Tibial nerve (tissue), 4 donors: ENCODE measurements around the gene AGPS. TPM values are rescaled to one million over a fixed set of nuclear protein-coding genes. Genes with fewer than 3 reads are reported as not detected.

Experiments used
- DNase-seq, 2 donors: peaks; one replicate each; pipeline ENCODE4 v3.0.0-alpha.2; 2019; ENCODE audit warnings: low spot score in 2 of 2
- H3K27ac ChIP-seq, 4 donors: fragments of 200-600 bp; sonication (generic) in 3 of 4; one replicate each; pipeline ENCODE4 v1.5.1; 2017 to 2019; ENCODE audit warnings: mild to moderate bottlenecking in 1 of 4
- H3K27me3 ChIP-seq, 2 donors: fragments of 200-600 bp; sonication (generic) in 1 of 2; one replicate each; pipeline versions ENCODE4 v1.5.1 to v1.6.0; 2017 to 2019
- H3K36me3 ChIP-seq, 3 donors: fragments of 200-600 bp; sonication (generic); one replicate each; pipeline ENCODE4 v1.5.1; 2018 to 2019
- H3K4me1 ChIP-seq, 4 donors: fragments of 200-600 bp; sonication (generic) in 3 of 4; one replicate each; pipeline ENCODE4 v1.5.1; 2017 to 2019
- H3K4me3 ChIP-seq, 4 donors: fragments of 200-600 bp; sonication (generic) in 3 of 4; one replicate each; pipeline ENCODE4 v1.5.1; 2017 to 2019; ENCODE audit warnings: mild to moderate bottlenecking in 1 of 4, moderate library complexity in 1 of 4
- H3K9me3 ChIP-seq, 4 donors: fragments of 200-600 bp; sonication (generic) in 3 of 4; one replicate each; pipeline ENCODE4 v1.5.1; 2017 to 2019
- CTCF ChIP-seq, 5 experiments: fragments of 200-600 bp in 3 of 5; fragments of 450-650 bp in 2 of 5; sonication (generic) in 3 of 5; IDR thresholded peaks; one replicate each; pipeline ENCODE4 v1.5.1; 2016 to 2019; ENCODE audit warnings: antibody characterized with exemption in 5 of 5, mild to moderate bottlenecking in 3 of 5, moderate library complexity in 2 of 5
- EP300 ChIP-seq, 2 donors: sonication (generic); formaldehyde crosslinking; IDR thresholded peaks; one replicate each; pipeline ENCODE4 v1.6.1; 2017; ENCODE audit warnings: antibody characterized with exemption in 2 of 2, mild to moderate bottlenecking in 1 of 2
- POLR2A ChIP-seq, 2 donors: fragments of 450-650 bp; IDR thresholded peaks; one replicate each; pipeline ENCODE4 v1.6.1; 2017; ENCODE audit warnings: antibody characterized with exemption in 2 of 2, mild to moderate bottlenecking in 2 of 2, moderate library complexity in 2 of 2
- WGBS, 2 donors: methylation state at CpG; one replicate each; pipeline ENCODE4 v1.1.5; 2018; 5-methylcytosine and 5-hydroxymethylcytosine counted together
- total RNA-seq, 4 donors: library from RNA; depleted of rRNA; stranded (reverse); fragments of >200 nt; gene quantifications; one replicate each; pipeline ENCODE4 v1.1.0, GENCODE V29; 2016

The AGPS gene
- total RNA-seq, 4 donors from 2014 or later, result 33.9 to 47.9 (median 40.1) TPM

DNA sequence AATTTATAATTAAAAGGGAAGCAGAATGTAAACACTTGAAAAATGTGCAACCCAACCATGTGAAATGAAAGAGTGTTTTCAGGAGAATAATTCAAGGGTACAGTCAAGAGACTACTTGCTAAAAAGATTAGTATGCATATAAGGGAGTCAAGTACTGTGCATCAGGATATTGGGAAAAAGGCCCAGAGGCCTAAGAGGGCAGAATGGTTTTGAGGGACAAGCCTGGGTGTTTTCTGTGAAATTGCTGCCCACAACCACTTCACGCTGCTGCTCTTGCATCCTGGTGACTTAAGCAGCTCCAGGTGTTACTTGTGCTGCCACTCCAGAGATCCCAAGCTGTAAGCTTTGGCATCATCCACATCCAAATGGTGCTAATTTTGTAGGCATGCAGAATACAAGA lies 165.2 kb downstream of the AGPS start:
- DNase-seq, result no peak
- Histone ChIP-seq H3K4me1 (peaks cover 0 to 5% (median 0%) of the 10 kb centered on the region in 4 donors), H3K9me3 (no peaks in the 10 kb centered on the region), H3K4me3 (no peak overlapping the region), H3K27ac (no peak overlapping the region), H3K36me3 (no peaks in the 10 kb centered on the region), H3K27me3 (no peaks in the 10 kb centered on the region)
- no peak for TF ChIP-seq POLR2A (IDR thresholded peaks at IDR 0.05)
- TF ChIP-seq EP300 (IDR thresholded peaks at IDR 0.05), result no peak
- TF ChIP-seq CTCF (IDR thresholded peaks at IDR 0.05), result no peak
- 100% methylated on average over 1 of the region's 1 CpG for WGBS, 2 donors

GRCh38 chr2:177559638-177560037 lies 167.1 kb downstream of the AGPS start:
- WGBS, 2 donors, result 93 to 96% methylated on average over 2 of the region's 2 CpGs
- no peaks in the 10 kb centered on the region for H3K36me3 ChIP-seq

GRCh38 chr2:177568390-177568789 lies 175.8 kb downstream of the AGPS start:
- H3K27me3 ChIP-seq, result no peaks in the 10 kb centered on the region
- H3K4me3 ChIP-seq, result no peak overlapping the region
- no peak overlapping the region for H3K27ac ChIP-seq
- no peaks in the 10 kb centered on the region for H3K9me3 ChIP-seq
- peaks cover 0 to 10% (median 2%) of the 10 kb centered on the region in 4 donors for H3K4me1 ChIP-seq
- no peak for DNase-seq
- no peak for TF ChIP-seq POLR2A (IDR thresholded peaks at IDR 0.05)
- no peak for TF ChIP-seq CTCF (IDR thresholded peaks at IDR 0.05)
- no peak for TF ChIP-seq EP300 (IDR thresholded peaks at IDR 0.05)
- 59 to 70% methylated on average over 1 of the region's 1 CpG for WGBS, 2 donors
- H3K36me3 ChIP-seq, result no peaks in the 10 kb centered on the region

More at GRCh38 chr2:177559638-177560037, 167.1 kb downstream of the AGPS start:
- no peak for TF ChIP-seq EP300 (IDR thresholded peaks at IDR 0.05)
- TF ChIP-seq POLR2A (IDR thresholded peaks at IDR 0.05), result no peak
- TF ChIP-seq CTCF (IDR thresholded peaks at IDR 0.05), result no peak
- H3K27me3 ChIP-seq, result no peaks in the 10 kb centered on the region
- H3K4me1 ChIP-seq, result no peaks in the 10 kb centered on the region
- DNase-seq, result no peak
- no peaks in the 10 kb centered on the region for H3K9me3 ChIP-seq
- no peak overlapping the region for H3K27ac ChIP-seq
- H3K4me3 ChIP-seq, result no peak overlapping the region

GRCh38 chr2:177568893-177569292 lies 176.3 kb downstream of the AGPS start:
- no peak for DNase-seq
- no peak overlapping the region for H3K27ac ChIP-seq
- 78 to 86% methylated on average over 5 of the region's 5 CpGs for WGBS, 2 donors
- H3K36me3 ChIP-seq, result no peaks in the 10 kb centered on the region
- H3K4me1 ChIP-seq, result peaks cover 0 to 10% (median 2%) of the 10 kb centered on the region in 4 donors
- TF ChIP-seq EP300 (IDR thresholded peaks at IDR 0.05) (no peak), POLR2A (IDR thresholded peaks at IDR 0.05) (no peak)
- no peaks in the 10 kb centered on the region for H3K27me3 ChIP-seq
- H3K4me3 ChIP-seq, result no peak overlapping the region
- no peaks in the 10 kb centered on the region for H3K9me3 ChIP-seq

DNA sequence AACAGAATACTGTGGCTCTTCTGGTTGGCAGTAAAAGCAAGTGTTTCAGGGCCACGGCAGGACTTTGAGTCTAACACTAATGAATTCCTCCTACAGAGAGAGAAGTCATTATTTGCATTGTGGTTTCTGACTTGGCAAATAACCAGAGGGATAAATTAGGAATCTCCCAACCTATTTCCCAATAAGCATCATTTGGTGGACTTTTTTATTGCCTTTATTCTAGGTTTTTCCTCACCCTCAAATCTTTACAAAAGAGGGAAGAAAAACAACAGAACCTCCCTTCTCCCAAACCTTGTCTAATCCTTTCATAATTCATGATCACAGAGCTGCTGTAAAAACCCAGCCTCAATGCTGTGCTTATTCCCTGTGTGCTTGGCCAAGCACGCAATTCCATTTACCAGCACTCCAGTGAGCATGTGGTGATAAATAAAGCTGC lies 179.7 kb downstream of the AGPS start:
- no peak overlapping the region for H3K4me3 ChIP-seq
- no peak overlapping the region for H3K27ac ChIP-seq
- H3K4me1 ChIP-seq, result peaks cover 0 to 10% (median 2%) of the 10 kb centered on the region in 4 donors
- DNase-seq, result no peak
- TF ChIP-seq EP300 (IDR thresholded peaks at IDR 0.05) (no peak), CTCF (IDR thresholded peaks at IDR 0.05) (no peak), POLR2A (IDR thresholded peaks at IDR 0.05) (no peak)
- WGBS, 2 donors, result 32 to 50% methylated on average over 2 of the region's 2 CpGs
- H3K9me3 ChIP-seq, result no peaks in the 10 kb centered on the region
- H3K36me3 ChIP-seq, result no peaks in the 10 kb centered on the region
- no peaks in the 10 kb centered on the region for H3K27me3 ChIP-seq

- no peak for DNase-seq
- Histone ChIP-seq H3K4me1 (peaks cover 0 to 10% (median 2%) of the 10 kb centered on the region in 4 donors), H3K9me3 (no peaks in the 10 kb centered on the region), H3K4me3 (no peak overlapping the region), H3K27ac (no peak overlapping the region), H3K27me3 (no peaks in the 10 kb centered on the region), H3K36me3 (no peaks in the 10 kb centered on the region)
- no peak for TF ChIP-seq EP300 (IDR thresholded peaks at IDR 0.05)
- WGBS, 2 donors, result 30 to 44% methylated on average over 3 of the region's 3 CpGs
Measured at GRCh38 chr2:177573120-177573519, 180.5 kb downstream of the AGPS start.
